ENCODE data around the gene EDNRA. TPM values are rescaled to one million over a fixed set of nuclear protein-coding genes. Genes with fewer than 3 reads are reported as not detected.

The EDNRA gene
- total and polyA plus RNA-seq, 2 of the 4 experiments (the other 2 are of a cell fraction) = 3.8 to 6.5 TPM

- Histone ChIP-seq H2AFZ (replicated peaks; ENCODE audit: low read length, poor library complexity) (peak overlapping the region; percentile 54), H3K9me3 (ENCODE audit: control insufficient read depth, insufficient read depth, low read length) (no peaks in the 10 kb centered on the region), H3K18ac (ENCODE audit: low read depth, low read length) (no peak overlapping the region), H4K20me1 (ENCODE audit: insufficient read depth, low read length) (no peaks in the 10 kb centered on the region), H3K9me1 (ENCODE audit: insufficient read depth, low read length) (no peaks in the 10 kb centered on the region; the same call in 1 of the 2 replicates), H3K27ac (ENCODE audit: insufficient read depth, low read length) (no peak overlapping the region), H4K91ac (ENCODE audit: insufficient read depth, low read depth, low read length) (no peak overlapping the region), H2BK15ac (ENCODE audit: low read depth, low read length) (peak overlapping the region; percentile 36; the same call in 1 of the 3 replicates), H3K9ac (ENCODE audit: low read depth, low read length) (no peak overlapping the region), H3K56ac (ENCODE audit: extremely low read depth, insufficient read depth, low read length) (no peak overlapping the region), H3K4me3 (ENCODE audit: insufficient read depth, low read depth, low read length) (no peak overlapping the region), H3K36me3 (ENCODE audit: control insufficient read depth, insufficient read depth, low read length) (no peaks in the 10 kb centered on the region), H2BK20ac (ENCODE audit: low read depth, low read length) (no peak overlapping the region), H2BK120ac (ENCODE audit: low read depth, low read length) (no peak overlapping the region), H3K79me1 (ENCODE audit: low read depth in 1 of 2, low read length in 2 of 2) (no peaks in the 10 kb centered on the region), H3K4me1 (ENCODE audit: control insufficient read depth, insufficient read depth, low read length) (no peaks in the 10 kb centered on the region), H3K27me3 (ENCODE audit: control insufficient read depth, insufficient read depth, low read length) (no peaks in the 10 kb centered on the region), H3K4me2 (ENCODE audit: low read depth, low read length) (no peak overlapping the region), H3K23ac (ENCODE audit: low read depth, low read length) (no peak overlapping the region), H2AK5ac (ENCODE audit: low read depth, low read length) (peak overlapping the region; percentile 87; the same call in 1 of the 2 replicates), H2BK5ac (ENCODE audit: low read depth, low read length, poor library complexity, severe bottlenecking) (no peak overlapping the region), H2AK9ac (replicated peaks; ENCODE audit: low read depth, low read length, poor library complexity) (no peak overlapping the region), H3K14ac (replicated peaks; ENCODE audit: low read depth, low read length) (no peak overlapping the region), H4K5ac (ENCODE audit: low read depth, low read length) (no peak overlapping the region), H4K8ac (ENCODE audit: low read depth in 2 of 2, low read length in 2 of 2) (no peak overlapping the region), H3K4ac (ENCODE audit: low read depth, low read length) (no peak overlapping the region)
- DNase-seq = peak; percentile 24
- POLR2A ChIA-PET (ENCODE audit: unreplicated experiment) = no interaction called here
- no peak for ATAC-seq (ENCODE audit: low read depth)
- in situ Hi-C loops (cut with MboI; ENCODE audit: low sequenced_read_pairs) (no loop called here), intact Hi-C loops (cut with micrococcal nuclease) (no loop called here), dilution Hi-C loops (cut with HindIII; ENCODE audit: low sequenced_read_pairs, unreplicated experiment) (no loop called here)
- BruUV-seq (replicated peaks) = no TSS peak
- CTCF ChIA-PET = no interaction called here
- WGBS, 2 experiments (ENCODE audit: extremely low coverage in 2 of 2, insufficient read length in 1 of 2) = 80% methylated on average over 4 of the region's 5 CpGs; no CpG with 5 or more reads in 1 of the 2 experiments
- TF ChIP-seq, protein P1, sequence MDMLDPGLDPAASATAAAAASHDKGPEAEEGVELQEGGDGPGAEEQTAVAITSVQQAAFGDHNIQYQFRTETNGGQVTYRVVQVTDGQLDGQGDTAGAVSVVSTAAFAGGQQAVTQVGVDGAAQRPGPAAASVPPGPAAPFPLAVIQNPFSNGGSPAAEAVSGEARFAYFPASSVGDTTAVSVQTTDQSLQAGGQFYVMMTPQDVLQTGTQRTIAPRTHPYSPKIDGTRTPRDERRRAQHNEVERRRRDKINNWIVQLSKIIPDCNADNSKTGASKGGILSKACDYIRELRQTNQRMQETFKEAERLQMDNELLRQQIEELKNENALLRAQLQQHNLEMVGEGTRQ (IDR thresholded peaks at IDR 0.05; ENCODE audit: low read depth, low read length) = no peak
- TF ChIP-seq POLR2A (IDR thresholded peaks at IDR 0.05; ENCODE audit: low read depth, low read length) = no peak
- TF ChIP-seq FOS (IDR thresholded peaks at IDR 0.05; ENCODE audit: low read depth, low read length) = no peak
- no peak for TF ChIP-seq MAZ (IDR thresholded peaks at IDR 0.05; ENCODE audit: borderline replicate concordance, low read depth, low read length)
- TF ChIP-seq RAD21 (IDR thresholded peaks at IDR 0.05; ENCODE audit: low read length) = no peak
- TF ChIP-seq RCOR1 (IDR thresholded peaks at IDR 0.05; ENCODE audit: insufficient replicate concordance, low read length) = no peak
- no peak for TF ChIP-seq RFX5 (IDR thresholded peaks at IDR 0.05; ENCODE audit: low read depth, low read length)
- TF ChIP-seq, protein P2, sequence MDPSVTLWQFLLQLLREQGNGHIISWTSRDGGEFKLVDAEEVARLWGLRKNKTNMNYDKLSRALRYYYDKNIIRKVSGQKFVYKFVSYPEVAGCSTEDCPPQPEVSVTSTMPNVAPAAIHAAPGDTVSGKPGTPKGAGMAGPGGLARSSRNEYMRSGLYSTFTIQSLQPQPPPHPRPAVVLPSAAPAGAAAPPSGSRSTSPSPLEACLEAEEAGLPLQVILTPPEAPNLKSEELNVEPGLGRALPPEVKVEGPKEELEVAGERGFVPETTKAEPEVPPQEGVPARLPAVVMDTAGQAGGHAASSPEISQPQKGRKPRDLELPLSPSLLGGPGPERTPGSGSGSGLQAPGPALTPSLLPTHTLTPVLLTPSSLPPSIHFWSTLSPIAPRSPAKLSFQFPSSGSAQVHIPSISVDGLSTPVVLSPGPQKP (IDR thresholded peaks at IDR 0.05; ENCODE audit: borderline replicate concordance, low read depth, low read length) = no peak
- no peak for TF ChIP-seq NFE2L2 (IDR thresholded peaks at IDR 0.05; ENCODE audit: low read depth, low read length)
- TF ChIP-seq MAFK (IDR thresholded peaks at IDR 0.05; ENCODE audit: low read depth, low read length) = no peak
- no peak for TF ChIP-seq CHD1 (IDR thresholded peaks at IDR 0.05; ENCODE audit: low read depth, low read length)
- TF ChIP-seq BHLHE40 (IDR thresholded peaks at IDR 0.05; ENCODE audit: low read depth, low read length) = no peak
- no peak for TF ChIP-seq CEBPB (IDR thresholded peaks at IDR 0.05; ENCODE audit: low read depth, low read length)
- no peak for TF ChIP-seq CTCF (conservative IDR thresholded peaks at IDR 0.05; ENCODE audit: low read depth, low read length)
- no peak for TF ChIP-seq SMC3 (IDR thresholded peaks at IDR 0.05; ENCODE audit: low read depth, low read length)
- TF ChIP-seq MXI1 (IDR thresholded peaks at IDR 0.05; ENCODE audit: borderline replicate concordance, low read depth, low read length) = no peak
Observed at GRCh38 chr4:147456706-147457105, 24.2 kb upstream of the EDNRA start.

Measured in IMR-90 (cell line).